Keratinocyte (primary cell): ENCODE results near the gene MNDA. TPM values are rescaled to one million over a fixed set of nuclear protein-coding genes. Genes with fewer than 3 reads are reported as not detected.

Source experiments
- DNase-seq: peaks from one replicate; pipeline ENCODE4 v3.0.0-alpha.2; 2011; ENCODE audit warnings: low read depth, missing footprints, low spot score
- FAIRE-seq: peaks from 2 replicates; lab custom pipeline; 2011; peaks lifted over from hg19 to GRCh38; lab: Jason Lieb, UNC
- H2AFZ ChIP-seq: 2 replicates; pipeline ENCODE4 v1.6.0; 2012; ENCODE audit warnings: low read length, control low read depth, inconsistent platforms; ENCODE audit not compliant: control insufficient read depth
- H3K27ac ChIP-seq: 2 replicates; pipeline ENCODE4 v1.5.1; 2011; ENCODE audit warnings: low read length; ENCODE audit not compliant: control insufficient read depth, insufficient read depth
- H3K27me3 ChIP-seq: 3 replicates; pipeline ENCODE4 v1.6.0; 2011; ENCODE audit warnings: low read length; ENCODE audit not compliant: control insufficient read depth, insufficient read depth; ENCODE audit errors: extremely low read depth
- H3K36me3 ChIP-seq, 2 experiments: 2 replicates in 1 of 2; 3 replicates in 1 of 2; pipeline ENCODE4 v1.5.1; 2011; ENCODE audit warnings: low read length in 2 of 2, mild to moderate bottlenecking in 1 of 2; ENCODE audit not compliant: control insufficient read depth in 2 of 2, insufficient read depth in 2 of 2; ENCODE audit errors: extremely low read depth in 1 of 2
- H3K4me1 ChIP-seq: 3 replicates; pipeline ENCODE4 v1.5.1; 2011; ENCODE audit warnings: low read length; ENCODE audit not compliant: control insufficient read depth, insufficient read depth; ENCODE audit errors: extremely low read depth
- H3K4me2 ChIP-seq: 3 replicates; pipeline ENCODE4 v1.6.0; 2011; ENCODE audit warnings: low read depth, low read length; ENCODE audit not compliant: control insufficient read depth, insufficient read depth; ENCODE audit errors: extremely low read depth
- H3K4me3 ChIP-seq, 3 experiments: fragments of 200-600 bp in 1 of 3; sonication (generic) in 1 of 3; 2 replicates in 2 of 3; 3 replicates in 1 of 3; pipeline ENCODE4 v1.5.1; 2011 to 2016; ENCODE audit warnings: low read length in 3 of 3, mild to moderate bottlenecking in 3 of 3, control low read depth in 2 of 3, inconsistent platforms in 1 of 3, low read depth in 1 of 3, mixed read lengths in 1 of 3, mixed run types in 1 of 3, moderate library complexity in 1 of 3; ENCODE audit not compliant: control insufficient read depth in 2 of 3, insufficient read depth in 2 of 3; ENCODE audit errors: extremely low read depth in 1 of 3
- H3K79me2 ChIP-seq: 2 replicates; pipeline ENCODE4 v1.6.0; 2012; ENCODE audit warnings: low read length; ENCODE audit not compliant: control insufficient read depth, insufficient read depth
- H3K9ac ChIP-seq: 3 replicates; pipeline ENCODE4 v1.6.0; 2011; ENCODE audit warnings: low read length; ENCODE audit not compliant: control insufficient read depth, insufficient read depth; ENCODE audit errors: extremely low read depth
- H3K9me1 ChIP-seq: 3 replicates; pipeline ENCODE4 v1.6.0; 2011; ENCODE audit warnings: low read length; ENCODE audit not compliant: control insufficient read depth, insufficient read depth; ENCODE audit errors: extremely low read depth
- H3K9me3 ChIP-seq: 2 replicates; pipeline ENCODE4 v1.5.1; 2012; ENCODE audit warnings: low read depth, low read length; ENCODE audit not compliant: control insufficient read depth
- H4K20me1 ChIP-seq: 3 replicates; pipeline ENCODE4 v1.6.0; 2011; ENCODE audit warnings: low read length; ENCODE audit not compliant: control insufficient read depth, insufficient read depth; ENCODE audit errors: extremely low read depth
- EZH2 ChIP-seq: IDR thresholded peaks from one replicate; pipeline ENCODE4 v1.6.1; 2012; ENCODE audit warnings: inconsistent platforms, mild to moderate bottlenecking, low read length, moderate library complexity
- dilution Hi-C: fragments of 300-500 bp; cut with MboI; formaldehyde crosslinking; loops from one replicate; pipeline ENCODE4 v1.7.0; 2020; ENCODE audit warnings: low sequenced_read_pairs; ENCODE audit not compliant: extremely low pct_ligation_motif_present
- polyA plus RNA-seq, 5 experiments: library from polyadenylated mRNA; depleted of rRNA in 3 of 5; stranded (reverse) in 3 of 5; stranded (forward) in 1 of 5; unstranded in 1 of 5; fragments of >200 nt; gene quantifications; 1 replicate in 1 of 5; 2 replicates in 3 of 5; 3 replicates in 1 of 5; pipeline versions ENCODE4 v1.2.1 to v1.2.3, GENCODE V29; 2011 to 2012; ENCODE audit warnings: missing spikeins in 2 of 5, low read depth in 1 of 5, low replicate concordance in 1 of 5
- TF ChIP-seq, protein P1 (sequence below), 3 experiments: IDR thresholded peaks in 1 of 3; conservative IDR thresholded peaks in 1 of 3; optimal IDR thresholded peaks in 1 of 3; 2 replicates in 2 of 3; 3 replicates in 1 of 3; pipeline versions ENCODE3 to v1.5.1; 2011; ENCODE audit warnings: low read length in 3 of 3, mild to moderate bottlenecking in 3 of 3, moderate library complexity in 2 of 3, control low read depth in 1 of 3, inconsistent platforms in 1 of 3; ENCODE audit not compliant: insufficient read depth in 2 of 3; ENCODE audit errors: extremely low read depth in 1 of 3

MNDA gene
- polyA plus RNA-seq, 1 donor (not counting 4 experiments of a cell fraction or from before 2014, with no cell fraction given) = not detected

DNA sequence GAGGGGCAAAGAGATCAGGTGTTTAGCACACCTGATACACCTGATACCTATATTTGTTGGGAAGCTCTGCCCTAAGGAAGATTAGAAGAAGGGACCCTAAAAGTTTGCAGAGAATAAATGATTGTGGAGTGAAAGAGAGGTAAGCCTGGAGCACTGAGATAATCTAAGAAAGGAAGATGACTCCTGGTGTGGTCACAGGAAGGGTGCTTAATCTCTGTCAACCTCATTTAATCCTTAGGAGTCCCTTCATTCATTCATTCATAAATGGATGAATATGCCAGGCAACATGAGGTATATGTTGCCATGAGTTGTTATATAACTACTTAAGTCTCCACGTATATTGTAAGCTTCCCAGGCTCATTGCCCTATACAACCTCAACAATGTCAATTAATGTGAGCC is 16.2 kb upstream of the MNDA start:
- H4K20me1 ChIP-seq = no peaks in the 10 kb centered on the region
- H2AFZ ChIP-seq = no peak overlapping the region
- TF ChIP-seq, protein P1, sequence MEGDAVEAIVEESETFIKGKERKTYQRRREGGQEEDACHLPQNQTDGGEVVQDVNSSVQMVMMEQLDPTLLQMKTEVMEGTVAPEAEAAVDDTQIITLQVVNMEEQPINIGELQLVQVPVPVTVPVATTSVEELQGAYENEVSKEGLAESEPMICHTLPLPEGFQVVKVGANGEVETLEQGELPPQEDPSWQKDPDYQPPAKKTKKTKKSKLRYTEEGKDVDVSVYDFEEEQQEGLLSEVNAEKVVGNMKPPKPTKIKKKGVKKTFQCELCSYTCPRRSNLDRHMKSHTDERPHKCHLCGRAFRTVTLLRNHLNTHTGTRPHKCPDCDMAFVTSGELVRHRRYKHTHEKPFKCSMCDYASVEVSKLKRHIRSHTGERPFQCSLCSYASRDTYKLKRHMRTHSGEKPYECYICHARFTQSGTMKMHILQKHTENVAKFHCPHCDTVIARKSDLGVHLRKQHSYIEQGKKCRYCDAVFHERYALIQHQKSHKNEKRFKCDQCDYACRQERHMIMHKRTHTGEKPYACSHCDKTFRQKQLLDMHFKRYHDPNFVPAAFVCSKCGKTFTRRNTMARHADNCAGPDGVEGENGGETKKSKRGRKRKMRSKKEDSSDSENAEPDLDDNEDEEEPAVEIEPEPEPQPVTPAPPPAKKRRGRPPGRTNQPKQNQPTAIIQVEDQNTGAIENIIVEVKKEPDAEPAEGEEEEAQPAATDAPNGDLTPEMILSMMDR (optimal IDR thresholded peaks at IDR 0.05 in 1 of 3, IDR thresholded peaks at IDR 0.05 in 1 of 3, conservative IDR thresholded peaks at IDR 0.05 in 1 of 3; ENCODE audit: extremely low read depth in 1 of 3, insufficient read depth in 2 of 3, low read length in 3 of 3) = no peak
- TF ChIP-seq EZH2 = no peak
- no peaks in the 10 kb centered on the region for H3K4me1 ChIP-seq
- no peaks in the 10 kb centered on the region for H3K36me3 ChIP-seq
- dilution Hi-C loops = no loop called here
- no peak overlapping the region for H3K9ac ChIP-seq
- no peak overlapping the region for H3K4me2 ChIP-seq
- H3K9me1 ChIP-seq = no peaks in the 10 kb centered on the region
- H3K4me3 ChIP-seq = no peak overlapping the region
- H3K27me3 ChIP-seq = no peaks in the 10 kb centered on the region
- FAIRE-seq (no peak), DNase-seq (no peak)
- no peak overlapping the region for H3K27ac ChIP-seq
- no peaks in the 10 kb centered on the region for H3K9me3 ChIP-seq
- no peaks in the 10 kb centered on the region for H3K79me2 ChIP-seq

DNA sequence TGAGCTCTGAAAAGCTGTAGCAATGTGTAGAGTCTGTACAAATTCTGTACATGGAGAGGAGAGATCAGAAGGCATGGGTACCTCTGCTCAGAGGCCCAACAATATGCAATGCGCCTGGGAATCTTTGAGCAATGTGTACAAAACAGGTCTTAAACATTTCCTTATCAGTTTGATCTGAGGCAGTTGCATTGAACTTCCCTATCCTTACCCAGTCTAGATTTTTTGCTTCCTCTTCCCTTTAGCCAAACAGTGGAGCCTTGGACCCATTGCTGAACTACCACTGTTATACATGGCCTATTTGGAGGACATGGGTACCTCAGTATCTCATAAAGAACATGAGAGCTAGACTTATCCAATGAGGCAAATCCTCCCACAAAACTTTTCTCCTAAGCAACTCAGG is 12.6 kb upstream of the MNDA start:
- Histone ChIP-seq H2AFZ (no peak overlapping the region), H3K36me3 (no peaks in the 10 kb centered on the region), H3K9me3 (no peaks in the 10 kb centered on the region), H4K20me1 (no peaks in the 10 kb centered on the region), H3K27ac (no peak overlapping the region), H3K9ac (no peak overlapping the region), H3K4me3 (no peak overlapping the region), H3K4me1 (no peaks in the 10 kb centered on the region), H3K9me1 (no peaks in the 10 kb centered on the region), H3K4me2 (no peak overlapping the region), H3K27me3 (no peaks in the 10 kb centered on the region), H3K79me2 (no peaks in the 10 kb centered on the region)
- TF ChIP-seq EZH2 = no peak
- no peak for DNase-seq
- dilution Hi-C loops = no loop called here
- no peak for FAIRE-seq

DNA sequence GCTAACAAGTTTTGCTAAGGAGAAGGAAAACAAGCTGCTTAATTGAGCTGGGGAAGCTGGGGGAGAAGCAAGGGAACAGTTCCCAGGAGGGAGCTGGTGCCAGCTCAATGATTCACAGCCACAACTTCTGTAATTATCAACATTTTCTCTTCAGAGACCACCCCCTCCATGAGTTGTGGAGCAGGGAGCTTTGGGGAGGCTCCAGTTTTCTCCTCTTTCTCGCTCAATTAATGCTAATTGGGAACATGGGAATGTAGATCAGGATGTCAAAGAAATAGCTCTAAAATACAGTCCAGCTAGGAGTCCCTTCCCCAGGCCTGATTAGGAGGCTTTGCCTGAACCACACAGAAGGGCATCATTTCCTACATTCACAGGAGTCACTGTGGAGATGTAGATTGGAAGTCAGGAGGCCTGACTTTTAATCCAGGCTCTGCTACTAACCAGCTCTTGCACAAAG is 12.1 kb upstream of the MNDA start:
- no peak for TF ChIP-seq EZH2
- TF ChIP-seq, protein P1 (optimal IDR thresholded peaks at IDR 0.05 in 1 of 3, IDR thresholded peaks at IDR 0.05 in 1 of 3, conservative IDR thresholded peaks at IDR 0.05 in 1 of 3; ENCODE audit: extremely low read depth in 1 of 3, insufficient read depth in 2 of 3, low read length in 3 of 3) = no peak
- Histone ChIP-seq H3K9ac (no peak overlapping the region), H3K4me2 (no peak overlapping the region), H2AFZ (no peak overlapping the region), H3K27ac (no peak overlapping the region), H3K27me3 (no peaks in the 10 kb centered on the region), H3K9me1 (no peaks in the 10 kb centered on the region), H3K9me3 (no peaks in the 10 kb centered on the region), H3K4me3 (no peak overlapping the region), H3K36me3 (no peaks in the 10 kb centered on the region), H3K4me1 (no peaks in the 10 kb centered on the region), H3K79me2 (no peaks in the 10 kb centered on the region), H4K20me1 (no peaks in the 10 kb centered on the region)
- FAIRE-seq = no peak
- dilution Hi-C loops = no loop called here
- no peak for DNase-seq
